Measurements from ENCODE around the gene MIPOL1.
A peak's percentile ranks its signal among the peaks of the same experiment; 100 is the strongest.
"Not testable (repeated sequence)": the region's sequence is repeated elsewhere in the genome, so short reads cannot be mapped to it uniquely, and the experiment has no call there.

The MIPOL1 gene, protein sequence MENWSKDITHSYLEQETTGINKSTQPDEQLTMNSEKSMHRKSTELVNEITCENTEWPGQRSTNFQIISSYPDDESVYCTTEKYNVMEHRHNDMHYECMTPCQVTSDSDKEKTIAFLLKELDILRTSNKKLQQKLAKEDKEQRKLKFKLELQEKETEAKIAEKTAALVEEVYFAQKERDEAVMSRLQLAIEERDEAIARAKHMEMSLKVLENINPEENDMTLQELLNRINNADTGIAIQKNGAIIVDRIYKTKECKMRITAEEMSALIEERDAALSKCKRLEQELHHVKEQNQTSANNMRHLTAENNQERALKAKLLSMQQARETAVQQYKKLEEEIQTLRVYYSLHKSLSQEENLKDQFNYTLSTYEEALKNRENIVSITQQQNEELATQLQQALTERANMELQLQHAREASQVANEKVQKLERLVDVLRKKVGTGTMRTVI

DNA sequence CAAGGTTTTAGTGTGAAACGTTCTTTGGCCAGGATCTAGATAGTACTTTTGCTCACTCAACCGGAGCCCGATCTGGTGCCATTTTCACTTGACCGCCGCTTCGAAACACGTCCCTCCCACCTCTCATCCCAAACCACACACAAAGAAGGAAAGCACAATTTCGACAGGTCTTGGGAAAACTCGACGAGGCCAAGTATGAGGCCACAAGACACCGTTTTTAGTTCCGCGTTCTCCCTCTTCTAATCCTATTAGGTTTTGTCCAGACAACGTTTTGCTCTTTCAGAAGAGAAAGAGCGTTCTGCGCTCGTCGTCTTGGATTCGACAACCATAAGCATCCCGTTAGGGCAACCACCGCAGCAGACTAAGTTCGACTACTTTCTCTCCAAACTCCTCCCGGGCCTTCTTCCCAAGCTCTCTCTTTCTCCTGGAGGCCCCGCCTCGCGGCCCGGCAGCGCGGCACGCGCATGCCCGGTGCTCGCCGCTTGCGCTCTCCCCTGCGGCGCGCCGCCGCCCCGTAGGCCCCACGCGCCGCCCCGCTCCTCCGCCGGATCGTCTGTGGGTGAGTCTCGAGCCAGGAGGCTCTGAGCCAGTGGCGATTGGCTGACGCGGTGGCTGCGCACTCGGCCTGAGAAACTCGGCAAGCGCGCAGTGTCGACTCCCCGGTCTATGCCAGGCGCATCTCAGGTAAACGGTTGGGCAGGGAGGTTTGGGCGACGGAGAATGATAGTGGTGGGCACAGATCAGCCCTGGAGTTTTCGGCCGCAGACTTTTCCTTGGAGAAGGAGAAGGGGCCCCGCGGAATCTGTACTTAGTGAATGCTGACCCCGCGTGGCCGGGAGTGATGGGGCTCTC is at the start of gene MIPOL1:
Gene MIPOL1 (plus strand): TSS at position 517 of the 852 bp plus-strand sequence. CDS start 49,952 bp downstream, outside the sequence.
- peak; percentile 81 for DNase-seq

DNA sequence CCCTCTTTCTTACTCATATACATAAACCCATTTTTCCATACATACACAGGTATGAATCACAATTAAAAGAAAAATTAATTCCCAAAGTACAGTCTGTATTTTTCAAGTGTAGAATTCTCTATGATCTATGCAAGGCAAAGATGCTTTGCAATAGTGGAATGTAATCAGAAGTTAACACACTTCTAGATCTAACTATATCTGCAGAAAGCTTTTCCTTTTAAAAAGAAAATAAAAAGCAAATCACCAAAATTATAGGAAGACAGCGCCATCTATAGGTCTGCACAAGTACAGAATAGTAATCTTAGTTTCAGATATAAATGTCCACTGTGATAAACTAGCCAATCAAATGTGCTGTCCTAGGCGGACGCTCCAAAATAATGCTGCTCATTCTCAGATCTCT is 47.3 kb upstream of the MIPOL1 start:
- peak; percentile 39 for DNase-seq

DNA sequence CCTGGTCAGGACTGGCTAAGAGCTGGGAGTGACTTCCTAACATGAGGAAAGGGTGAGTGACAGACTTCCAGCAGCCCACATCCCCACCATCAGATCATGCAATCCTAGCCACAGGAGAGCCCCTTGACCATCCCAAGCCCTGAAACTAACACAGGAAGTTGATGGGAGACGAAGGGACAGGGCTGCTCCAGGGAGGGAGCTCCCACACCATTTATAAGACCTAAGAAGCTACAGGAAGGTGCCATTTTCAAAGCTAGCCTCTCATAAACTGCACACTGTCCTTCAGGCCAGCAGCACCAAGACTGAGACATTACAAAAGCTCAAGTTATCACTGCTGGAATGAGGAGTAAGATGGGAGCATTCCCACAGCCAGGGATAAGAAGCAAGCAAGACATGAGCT is 44.7 kb upstream of the MIPOL1 start:
- DNase-seq = no peak

DNA sequence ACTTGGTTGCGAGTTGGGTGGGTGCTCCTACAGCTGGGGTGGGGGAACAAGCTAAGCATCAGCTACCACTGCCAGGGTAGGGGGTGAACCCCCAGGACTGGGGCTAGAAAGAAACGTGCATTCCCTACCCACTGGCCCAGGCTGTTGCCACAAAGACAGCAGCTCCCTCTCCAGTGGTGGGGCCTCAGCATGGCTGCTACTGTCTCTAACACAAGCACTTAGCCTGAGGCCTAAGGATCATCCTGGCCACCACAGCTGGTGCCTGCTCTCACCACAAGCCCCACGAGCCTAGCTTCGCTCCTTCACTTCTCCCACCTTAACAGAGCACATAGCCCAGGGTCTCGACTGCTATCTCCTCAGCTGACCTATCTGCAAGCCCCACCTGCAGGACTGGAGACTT is 44.3 kb upstream of the MIPOL1 start:
- no peak for DNase-seq

DNA sequence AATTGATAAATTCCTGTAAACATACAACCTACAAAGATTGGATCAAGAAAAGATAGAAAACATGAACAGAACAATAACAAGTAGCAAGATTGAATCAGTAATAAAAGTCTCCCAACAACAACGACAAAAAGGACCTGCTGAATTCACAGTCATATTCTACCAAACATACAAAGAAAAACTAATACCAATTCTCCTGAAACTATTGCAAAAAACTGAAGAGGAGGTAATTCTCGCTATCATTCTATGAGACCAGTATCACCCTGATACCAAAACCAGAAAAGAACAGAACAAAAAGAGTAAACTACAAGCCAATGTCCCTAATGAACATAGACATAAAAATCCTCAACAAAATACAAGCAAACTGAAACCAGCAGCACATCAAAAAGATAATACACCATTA is 39.8 kb upstream of the MIPOL1 start:
- no peak for DNase-seq

DNA sequence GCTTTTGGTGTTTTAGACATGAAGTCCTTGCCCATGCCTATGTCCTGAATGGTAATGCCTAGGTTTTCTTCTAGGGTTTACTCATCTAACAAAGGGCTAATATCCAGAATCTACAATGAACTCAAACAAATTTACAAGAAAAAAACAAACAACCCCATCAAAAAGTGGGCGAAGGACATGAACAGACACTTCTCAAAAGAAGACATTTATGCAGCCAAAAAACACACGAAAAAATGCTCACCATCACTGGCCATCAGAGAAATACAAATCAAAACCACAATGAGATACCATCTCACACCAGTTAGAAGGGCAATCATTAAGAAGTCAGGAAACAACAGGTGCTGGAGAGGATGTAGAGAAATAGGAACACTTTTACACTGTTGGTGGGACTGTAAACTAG is 35.4 kb upstream of the MIPOL1 start:
- DNase-seq = not testable (repeated sequence)

DNA sequence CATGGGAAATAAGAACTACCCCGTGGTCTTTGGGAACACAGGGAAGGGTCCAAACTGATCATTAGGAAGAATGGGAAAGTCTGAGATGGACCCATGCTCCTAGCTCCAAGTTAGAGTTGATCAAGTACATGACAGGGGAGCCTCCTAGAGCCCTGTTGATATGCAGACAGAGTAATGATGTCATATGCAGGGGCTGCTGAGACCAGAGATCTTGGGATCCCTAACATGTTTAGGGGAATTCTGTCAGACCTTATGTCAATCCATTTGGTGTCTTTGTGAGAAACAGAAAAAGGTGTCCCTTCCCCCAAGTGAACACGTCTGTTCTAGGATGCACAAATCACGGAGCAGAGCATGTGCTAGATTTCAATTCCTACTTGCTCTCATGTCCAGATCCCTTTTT is 31.9 kb upstream of the MIPOL1 start:
- no peak for DNase-seq

DNA sequence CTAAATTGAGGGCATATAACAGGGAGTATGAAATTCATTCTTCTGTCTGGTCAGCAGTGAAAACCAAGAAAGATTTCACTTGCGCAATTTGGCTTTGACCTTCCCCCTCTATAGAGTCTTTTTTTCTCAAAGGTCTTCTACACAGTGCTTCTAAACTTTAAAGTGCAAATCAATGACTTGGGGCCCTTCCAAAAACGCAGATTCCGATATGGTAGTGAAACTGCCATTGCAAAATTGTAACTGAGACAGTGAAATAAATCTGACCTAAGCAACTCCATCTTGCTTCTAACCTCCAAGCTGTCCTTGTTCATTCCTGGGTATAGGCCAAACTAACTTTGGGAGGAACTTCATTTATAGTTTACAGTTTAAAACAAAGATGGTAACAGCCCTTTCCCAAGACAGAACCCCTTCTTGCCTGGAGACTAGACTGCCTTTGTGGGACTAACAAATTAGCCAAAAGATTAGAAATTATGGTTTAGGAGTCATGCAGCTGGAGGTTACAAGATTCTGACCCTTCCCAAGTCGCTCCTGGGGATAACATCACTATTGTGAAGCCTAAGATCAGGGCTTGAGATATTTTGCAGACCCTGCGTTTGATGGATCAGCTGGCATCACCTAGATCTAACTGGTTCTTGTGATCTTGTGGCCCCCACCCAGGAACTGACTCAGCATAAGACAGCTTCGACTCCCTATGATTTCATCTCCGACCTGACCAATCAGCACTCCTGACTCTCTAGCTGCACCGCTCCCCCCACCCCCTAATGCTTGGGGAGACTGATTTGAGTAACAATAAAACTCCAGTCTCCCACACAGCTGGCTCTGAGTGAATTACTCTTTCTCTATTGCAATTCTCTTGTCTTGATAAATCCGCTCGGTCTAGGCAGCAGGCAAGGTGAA is 30.3 kb upstream of the MIPOL1 start:
- no peak for DNase-seq

DNA sequence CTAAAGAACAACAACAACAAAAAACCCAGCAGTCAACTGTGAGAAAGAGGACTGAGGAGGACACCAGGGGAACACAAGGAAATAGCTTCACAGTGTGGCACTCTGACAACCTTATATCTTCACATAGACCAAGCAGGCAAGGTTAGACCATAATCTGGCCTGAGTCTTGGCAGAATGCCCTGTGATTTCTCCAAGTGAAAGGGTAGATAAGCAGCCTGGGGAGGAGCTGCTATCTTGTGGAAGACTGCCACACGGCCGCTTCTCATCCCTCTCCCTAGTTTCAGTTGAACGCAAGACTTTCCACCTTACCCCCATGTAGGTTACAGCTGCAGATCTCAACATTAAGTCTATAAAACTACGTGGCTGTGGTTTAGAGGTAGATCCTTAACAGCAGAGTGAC is 29.0 kb upstream of the MIPOL1 start:
- DNase-seq = no peak

DNA sequence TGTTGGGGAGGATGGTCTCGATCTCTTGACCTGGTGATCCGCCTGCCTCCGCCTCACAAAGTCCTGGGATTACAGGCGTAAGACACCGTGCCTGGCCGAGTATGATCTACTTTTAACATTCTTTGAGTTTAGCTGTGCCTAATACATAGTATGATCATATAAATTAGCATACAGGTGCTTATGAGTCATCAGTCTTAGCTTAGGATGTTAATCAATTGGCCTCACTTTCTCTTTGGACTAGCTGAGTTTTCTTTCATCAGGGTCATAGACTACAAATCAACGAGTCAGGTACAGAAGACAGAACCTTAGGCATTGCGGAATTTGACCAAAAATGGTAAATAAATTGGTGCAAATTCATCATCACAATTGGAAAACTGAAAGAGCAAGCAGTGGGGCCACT is 27.5 kb upstream of the MIPOL1 start:
- DNase-seq = no peak

DNA sequence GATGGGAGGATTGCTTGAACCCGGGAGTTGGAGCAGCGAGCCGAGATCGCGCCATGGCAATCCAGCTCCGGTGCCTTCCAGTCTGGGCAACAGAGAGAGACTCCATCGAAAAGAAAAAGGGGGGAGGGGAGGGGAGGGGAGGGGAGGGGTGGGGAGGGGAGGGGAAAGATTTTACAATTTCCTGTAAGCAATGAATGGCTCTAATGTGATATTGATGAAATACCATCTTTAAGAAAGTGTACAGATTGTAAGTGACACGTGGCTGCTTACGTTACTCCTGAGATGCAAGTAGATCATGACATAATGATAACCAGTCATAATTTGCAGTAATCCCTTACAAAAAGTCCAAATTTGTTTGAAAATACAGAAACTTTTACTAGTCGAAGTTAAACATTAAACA is 26.7 kb upstream of the MIPOL1 start:
- DNase-seq = no peak

DNA sequence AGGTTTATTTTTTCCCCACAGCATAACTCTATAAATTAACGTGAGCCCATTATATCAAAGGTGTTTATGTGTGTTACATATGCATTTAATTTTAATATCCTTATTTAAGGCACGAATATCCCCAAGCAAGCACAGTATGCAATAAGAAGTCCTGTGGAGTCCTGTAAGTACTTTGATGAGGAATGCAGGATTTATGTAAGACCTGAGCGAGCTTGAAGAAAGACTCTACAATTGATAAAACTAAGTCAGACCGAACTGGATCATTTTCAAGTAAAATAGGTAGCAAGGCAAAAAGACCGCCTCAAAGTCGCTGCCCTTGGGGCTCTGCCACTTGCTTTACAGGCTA is 26.1 kb upstream of the MIPOL1 start:
- no peak for DNase-seq

DNA sequence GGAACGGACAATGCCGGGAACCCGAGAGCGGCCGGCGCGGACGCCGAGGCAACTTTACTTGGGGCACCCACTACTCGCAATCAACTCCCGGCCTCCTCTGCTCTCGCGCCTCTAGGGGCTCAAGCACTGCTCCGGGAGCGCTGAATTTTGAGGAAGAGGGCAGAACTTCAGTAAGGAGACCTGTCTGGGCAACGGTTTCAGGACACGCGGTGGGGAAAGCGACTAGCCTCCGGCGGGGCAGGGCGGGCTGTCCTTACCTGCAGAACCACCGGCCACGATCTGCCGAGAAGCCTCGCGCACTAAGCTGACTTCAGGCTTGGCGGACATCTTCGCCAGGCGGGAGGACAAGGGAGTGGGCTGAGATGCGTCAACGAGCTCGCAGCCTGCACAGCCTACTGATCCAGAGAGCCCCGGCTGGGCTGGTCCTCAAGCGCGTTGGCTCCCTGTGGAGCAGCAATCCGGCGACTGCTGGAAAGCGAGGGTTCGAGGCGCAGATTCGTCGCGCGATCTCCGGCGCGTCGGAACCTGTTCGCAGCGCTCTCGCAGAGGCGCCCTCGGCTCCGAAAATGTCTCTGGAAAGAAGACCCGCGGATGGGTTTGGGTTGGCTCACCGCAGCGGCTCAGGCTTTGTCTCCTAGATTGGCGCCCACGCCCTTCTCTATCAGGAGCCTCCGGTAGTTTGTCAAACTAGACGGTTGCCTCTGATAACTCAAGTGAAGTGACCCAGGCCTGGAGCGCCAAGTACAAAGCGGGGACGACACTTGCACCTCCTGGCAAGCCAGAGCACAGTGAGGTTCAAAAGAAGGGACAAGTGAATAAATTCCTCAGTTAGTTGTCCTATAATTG is 25.5 kb upstream of the MIPOL1 start, which contains the start of gene SLC25A21:
Gene SLC25A21 (minus strand): TSS at position 583 of the 846 bp plus-strand sequence.
- DNase-seq = peak; percentile 91

DNA sequence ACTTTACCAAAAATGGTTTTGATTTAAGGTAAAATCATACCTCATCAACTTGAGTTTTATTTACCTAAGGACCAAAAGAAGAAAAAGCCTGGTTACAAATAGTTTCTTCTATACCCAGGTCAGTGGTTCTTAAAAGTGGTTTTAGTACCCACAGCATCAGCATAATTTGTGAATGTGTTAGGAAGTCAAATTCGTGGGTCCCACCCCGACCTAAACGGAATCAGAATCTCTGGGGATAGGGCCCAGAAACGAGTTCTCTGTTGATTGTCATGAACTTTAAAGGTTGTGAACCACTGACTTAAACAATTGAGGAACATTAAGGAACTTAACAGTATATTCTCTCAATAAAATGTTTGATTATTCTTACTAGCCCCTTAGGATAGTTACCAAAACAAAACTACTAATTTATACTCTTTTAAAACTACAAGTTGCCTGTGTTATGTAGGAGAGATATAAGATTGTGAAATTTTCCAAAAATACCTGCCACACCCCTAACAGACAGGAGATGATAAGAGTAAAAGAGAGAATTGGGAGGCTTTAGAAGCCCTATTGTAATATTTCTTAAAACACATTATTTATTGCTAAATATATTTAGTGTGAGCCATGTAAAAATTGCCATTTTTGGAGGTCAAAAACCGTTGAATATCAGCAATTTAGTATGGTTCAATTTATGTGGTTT is 24.7 kb upstream of the MIPOL1 start:
- DNase-seq = no peak

DNA sequence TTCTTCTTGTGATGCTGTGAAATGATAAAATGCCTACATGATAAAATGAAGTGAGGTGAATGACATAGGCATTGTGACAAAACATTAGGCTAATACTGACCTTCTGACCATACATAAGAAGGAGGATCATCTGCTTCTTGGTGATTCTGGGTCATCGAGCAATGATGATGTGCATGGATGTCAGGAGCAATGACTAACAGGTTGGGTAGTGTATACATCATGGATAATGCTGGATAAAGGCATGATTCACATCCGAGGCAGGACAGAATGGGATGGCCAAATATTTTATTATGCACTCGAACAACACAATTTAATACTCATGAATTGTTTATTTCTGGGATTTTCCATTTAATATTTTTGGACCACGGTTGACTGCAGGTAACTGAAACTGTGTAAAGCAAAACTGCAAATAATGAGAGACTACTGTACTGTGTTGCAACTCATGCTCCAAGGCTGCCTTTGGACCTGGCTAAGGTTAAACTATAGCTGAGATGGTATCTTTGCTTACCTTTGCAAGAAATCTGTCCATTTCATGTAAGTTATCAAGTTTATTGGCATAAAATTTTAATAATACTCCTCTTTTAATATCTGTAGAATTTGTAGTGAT is 17.7 kb upstream of the MIPOL1 start:
- DNase-seq = no peak

DNA sequence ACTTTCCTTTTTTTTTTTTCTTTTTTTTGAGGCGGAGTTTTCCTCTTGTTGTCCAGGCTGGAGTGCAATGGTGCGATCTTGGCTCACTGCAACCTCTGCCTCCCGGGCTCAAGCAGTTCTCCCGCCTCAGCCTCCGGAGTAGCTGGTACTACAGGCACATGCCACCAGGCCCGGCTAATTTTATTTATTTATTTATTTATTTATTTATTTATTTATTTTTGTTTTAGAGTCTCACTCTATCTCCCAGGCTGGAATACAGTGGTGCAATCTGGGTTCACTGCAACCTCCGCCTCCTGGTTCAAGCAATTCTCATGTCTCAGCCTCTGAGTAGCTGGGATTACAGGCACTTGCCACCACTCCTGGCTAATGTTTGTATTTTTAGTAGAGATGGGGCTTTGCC is 16.9 kb upstream of the MIPOL1 start:
- not testable (repeated sequence) for DNase-seq

DNA sequence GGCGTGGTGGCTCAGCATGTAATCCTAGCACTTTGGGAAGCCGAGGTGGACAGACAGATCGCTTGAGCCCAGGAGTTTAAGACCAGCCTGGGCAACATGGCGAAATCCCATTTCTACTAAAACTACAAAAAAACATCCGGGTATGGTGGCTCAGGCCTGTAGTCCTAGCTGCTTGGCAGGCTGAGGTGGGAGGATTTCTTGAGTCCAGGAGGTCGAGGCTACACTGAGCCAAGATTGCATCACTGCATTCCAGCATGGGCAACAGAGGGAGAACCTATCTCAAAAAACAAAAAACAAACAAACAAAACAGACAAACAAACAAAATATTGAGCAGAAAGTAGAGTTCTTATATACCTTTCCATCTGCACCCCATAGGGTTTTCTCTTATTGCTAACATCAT is 16.3 kb upstream of the MIPOL1 start:
- DNase-seq = no peak

DNA sequence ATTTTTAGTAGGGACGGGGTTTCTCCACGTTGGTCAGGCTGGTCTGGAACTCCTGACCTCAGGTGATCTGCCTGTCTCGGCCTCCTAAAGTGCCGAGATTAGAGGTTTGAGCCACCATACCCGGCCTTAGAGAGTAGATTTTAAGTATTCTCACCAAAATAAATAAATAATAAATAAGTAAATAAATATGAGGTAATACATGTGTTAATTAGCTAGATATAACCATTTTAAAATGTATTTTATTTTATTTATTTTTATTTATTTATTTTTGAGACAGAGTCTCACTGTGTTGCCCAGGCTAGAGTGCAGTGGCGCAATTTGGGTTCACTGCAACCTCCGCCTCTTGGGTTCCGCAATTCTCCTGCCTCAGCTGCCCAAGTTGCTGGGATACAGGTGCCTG is 13.2 kb upstream of the MIPOL1 start:
- not testable (repeated sequence) for DNase-seq

DNA sequence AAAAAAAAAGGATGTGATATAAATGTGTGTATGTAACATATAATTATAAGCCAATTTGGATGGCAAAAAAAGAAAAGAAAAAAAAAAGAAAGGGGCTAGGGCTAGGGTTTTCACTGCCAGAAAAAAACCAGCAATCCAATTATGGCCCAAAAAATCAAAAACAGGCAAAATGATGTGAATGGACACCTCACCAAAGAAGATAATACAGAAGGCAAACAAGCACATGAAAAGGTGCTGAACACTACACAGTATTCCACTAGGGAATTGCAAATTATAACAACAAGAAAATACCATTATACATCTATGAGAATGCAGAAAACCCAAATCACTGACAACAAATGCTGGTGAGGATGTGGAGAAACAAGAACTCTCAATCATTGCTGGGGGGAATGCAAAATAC is 12.1 kb upstream of the MIPOL1 start:
- DNase-seq = no peak

DNA sequence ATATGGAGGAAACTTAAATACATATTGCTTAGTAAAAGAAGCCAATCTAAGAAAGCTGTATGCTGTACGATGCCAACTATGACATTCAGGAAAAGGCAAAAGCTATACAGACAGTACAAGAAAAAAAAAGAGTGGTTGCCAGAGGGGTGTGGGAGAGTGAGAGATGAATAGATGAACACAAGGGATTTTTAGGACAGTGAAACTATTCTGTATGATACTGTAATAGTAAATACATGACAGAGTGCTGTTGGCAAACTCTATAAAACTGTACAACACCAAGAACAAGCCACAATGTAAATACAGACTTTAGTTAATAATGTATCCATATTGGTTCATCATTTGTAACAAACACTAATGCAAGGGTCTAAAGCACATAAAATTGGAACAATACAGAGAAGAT is 10.9 kb upstream of the MIPOL1 start:
- no peak for DNase-seq

DNA sequence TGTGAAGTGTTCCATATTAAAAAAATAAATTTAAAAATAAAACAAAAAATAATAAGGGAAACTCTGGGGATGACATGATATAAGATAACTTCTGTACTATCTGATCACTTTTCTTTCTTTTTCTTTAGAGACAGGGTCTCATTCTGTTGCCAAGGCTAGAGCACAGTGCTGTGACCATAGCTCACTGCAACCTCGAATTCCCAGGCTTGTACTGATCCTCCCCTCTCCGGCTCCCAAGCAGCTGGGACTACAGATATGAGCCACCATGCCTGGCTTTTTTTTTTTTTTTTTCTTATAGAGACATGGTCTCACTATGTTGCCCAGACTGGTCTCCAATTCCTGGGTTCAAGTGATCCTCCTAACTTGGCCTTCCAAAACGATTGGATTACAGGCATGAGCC is 10.4 kb upstream of the MIPOL1 start:
- DNase-seq = no peak

All from NCI-H2227 treated with DMSO at 0.1 percent for 48 hours (cell line).